Tibial nerve (tissue), 4 donors: ENCODE data around the gene SLX9. TPM values are rescaled to one million over a fixed set of nuclear protein-coding genes. Genes with fewer than 3 reads are reported as not detected.

Source experiments
- DNase-seq, 2 donors: peaks; one replicate each; pipeline ENCODE4 v3.0.0-alpha.2; 2019; ENCODE audit warnings: low spot score in 2 of 2
- H3K27ac ChIP-seq, 4 donors: fragments of 200-600 bp; sonication (generic) in 3 of 4; one replicate each; pipeline ENCODE4 v1.5.1; 2017 to 2019; ENCODE audit warnings: mild to moderate bottlenecking in 1 of 4
- H3K27me3 ChIP-seq, 2 donors: fragments of 200-600 bp; sonication (generic) in 1 of 2; one replicate each; pipeline versions ENCODE4 v1.5.1 to v1.6.0; 2017 to 2019
- H3K36me3 ChIP-seq, 3 donors: fragments of 200-600 bp; sonication (generic); one replicate each; pipeline ENCODE4 v1.5.1; 2018 to 2019
- H3K4me1 ChIP-seq, 4 donors: fragments of 200-600 bp; sonication (generic) in 3 of 4; one replicate each; pipeline ENCODE4 v1.5.1; 2017 to 2019
- H3K4me3 ChIP-seq, 4 donors: fragments of 200-600 bp; sonication (generic) in 3 of 4; one replicate each; pipeline ENCODE4 v1.5.1; 2017 to 2019; ENCODE audit warnings: mild to moderate bottlenecking in 1 of 4, moderate library complexity in 1 of 4
- H3K9me3 ChIP-seq, 4 donors: fragments of 200-600 bp; sonication (generic) in 3 of 4; one replicate each; pipeline ENCODE4 v1.5.1; 2017 to 2019
- EP300 ChIP-seq, 2 donors: sonication (generic); formaldehyde crosslinking; IDR thresholded peaks; one replicate each; pipeline ENCODE4 v1.6.1; 2017; ENCODE audit warnings: antibody characterized with exemption in 2 of 2, mild to moderate bottlenecking in 1 of 2
- POLR2A ChIP-seq, 2 donors: fragments of 450-650 bp; IDR thresholded peaks; one replicate each; pipeline ENCODE4 v1.6.1; 2017; ENCODE audit warnings: antibody characterized with exemption in 2 of 2, mild to moderate bottlenecking in 2 of 2, moderate library complexity in 2 of 2
- WGBS, 2 donors: methylation state at CpG; one replicate each; pipeline ENCODE4 v1.1.5; 2018; 5-methylcytosine and 5-hydroxymethylcytosine counted together
- total RNA-seq, 4 donors: library from RNA; depleted of rRNA; stranded (reverse); fragments of >200 nt; gene quantifications; one replicate each; pipeline ENCODE4 v1.1.0, GENCODE V29; 2016
- TF ChIP-seq, protein P1 (sequence below), 5 experiments: fragments of 200-600 bp in 3 of 5; fragments of 450-650 bp in 2 of 5; sonication (generic) in 3 of 5; IDR thresholded peaks; one replicate each; pipeline ENCODE4 v1.5.1; 2016 to 2019; ENCODE audit warnings: antibody characterized with exemption in 5 of 5, mild to moderate bottlenecking in 3 of 5, moderate library complexity in 2 of 5

Gene SLX9
- total RNA-seq, 4 donors from 2014 or later: 3.7 to 19.8 (median 13.3) TPM

DNA sequence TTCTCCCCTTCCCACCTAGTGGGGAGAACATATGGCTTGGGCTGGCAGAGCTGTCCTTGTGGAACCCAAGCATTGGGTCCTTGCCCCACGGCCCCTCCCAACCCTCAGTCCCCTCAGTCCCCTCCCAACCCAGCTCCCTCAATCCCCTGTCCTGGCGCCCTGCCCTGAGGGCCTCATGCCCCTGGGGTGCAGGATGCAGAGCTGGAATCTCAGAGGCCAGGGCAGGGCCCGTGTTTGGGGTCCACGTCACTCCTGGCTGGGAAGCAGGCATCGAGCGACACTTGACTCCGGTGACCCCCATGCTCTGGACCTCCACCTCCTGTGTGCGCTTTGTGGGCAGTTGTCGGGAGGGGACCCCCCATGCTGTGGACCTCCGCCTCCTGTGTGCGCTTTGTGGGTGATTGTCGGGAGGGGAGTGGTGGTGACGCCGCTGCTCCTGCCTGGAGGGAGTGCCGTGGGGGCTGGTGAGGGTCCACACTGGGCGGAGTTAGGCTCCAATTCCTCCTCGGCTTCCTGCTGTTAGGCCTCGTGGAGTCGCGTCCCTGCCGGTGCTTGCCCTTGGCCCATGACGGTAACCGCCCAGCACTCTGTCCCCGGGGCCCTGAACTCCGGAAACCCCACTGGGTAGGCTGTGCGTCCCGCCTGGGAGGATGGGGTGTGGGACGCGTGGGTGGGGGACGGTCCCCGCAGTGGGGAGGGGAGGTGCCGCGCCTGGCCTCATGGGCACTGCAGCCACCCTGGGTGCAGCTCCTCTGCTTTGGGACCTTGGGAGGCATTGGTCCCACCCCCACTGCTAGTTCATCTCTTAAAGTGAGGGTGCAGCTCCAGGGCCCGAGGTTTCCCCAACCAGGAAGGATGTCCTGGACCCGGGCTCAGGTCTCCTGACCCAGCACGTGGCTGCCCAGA is 31.2 kb downstream of the SLX9 start:
- H3K27ac ChIP-seq: no peak overlapping the region
- no peak for DNase-seq
- no peaks in the 10 kb centered on the region for H3K9me3 ChIP-seq
- no peaks in the 10 kb centered on the region for H3K27me3 ChIP-seq
- 59 to 79% methylated on average over 23 to 27 of the region's 36 CpGs for WGBS, 2 donors
- TF ChIP-seq, protein P1, sequence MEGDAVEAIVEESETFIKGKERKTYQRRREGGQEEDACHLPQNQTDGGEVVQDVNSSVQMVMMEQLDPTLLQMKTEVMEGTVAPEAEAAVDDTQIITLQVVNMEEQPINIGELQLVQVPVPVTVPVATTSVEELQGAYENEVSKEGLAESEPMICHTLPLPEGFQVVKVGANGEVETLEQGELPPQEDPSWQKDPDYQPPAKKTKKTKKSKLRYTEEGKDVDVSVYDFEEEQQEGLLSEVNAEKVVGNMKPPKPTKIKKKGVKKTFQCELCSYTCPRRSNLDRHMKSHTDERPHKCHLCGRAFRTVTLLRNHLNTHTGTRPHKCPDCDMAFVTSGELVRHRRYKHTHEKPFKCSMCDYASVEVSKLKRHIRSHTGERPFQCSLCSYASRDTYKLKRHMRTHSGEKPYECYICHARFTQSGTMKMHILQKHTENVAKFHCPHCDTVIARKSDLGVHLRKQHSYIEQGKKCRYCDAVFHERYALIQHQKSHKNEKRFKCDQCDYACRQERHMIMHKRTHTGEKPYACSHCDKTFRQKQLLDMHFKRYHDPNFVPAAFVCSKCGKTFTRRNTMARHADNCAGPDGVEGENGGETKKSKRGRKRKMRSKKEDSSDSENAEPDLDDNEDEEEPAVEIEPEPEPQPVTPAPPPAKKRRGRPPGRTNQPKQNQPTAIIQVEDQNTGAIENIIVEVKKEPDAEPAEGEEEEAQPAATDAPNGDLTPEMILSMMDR (IDR thresholded peaks at IDR 0.05): no peak
- TF ChIP-seq POLR2A (IDR thresholded peaks at IDR 0.05) (no peak), EP300 (IDR thresholded peaks at IDR 0.05) (no peak)
- H3K4me1 ChIP-seq: peaks cover 0 to 24% (median 8%) of the 10 kb centered on the region in 4 donors
- no peak overlapping the region for H3K4me3 ChIP-seq
- peaks cover 0 to 69% (median 0%) of the 10 kb centered on the region in 3 donors for H3K36me3 ChIP-seq

DNA sequence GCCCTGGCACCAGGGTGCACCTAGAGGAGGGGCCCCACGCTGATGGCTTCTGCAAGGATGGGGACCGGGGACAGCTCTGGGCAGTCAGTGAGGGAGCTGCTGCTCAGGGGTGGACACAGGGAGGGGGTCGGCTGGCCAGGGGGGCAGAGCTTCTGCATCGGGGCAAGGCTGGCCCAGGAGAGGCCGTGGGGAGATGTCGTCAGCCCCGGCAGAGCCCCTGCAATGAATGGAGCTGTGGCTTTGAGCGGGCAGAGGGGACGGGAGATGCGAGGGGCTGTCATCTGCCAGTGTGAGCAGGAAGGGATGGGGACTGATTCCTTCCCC is 31.8 kb downstream of the SLX9 start:
- 62 to 75% methylated on average over 10 of the region's 10 CpGs for WGBS, 2 donors

DNA sequence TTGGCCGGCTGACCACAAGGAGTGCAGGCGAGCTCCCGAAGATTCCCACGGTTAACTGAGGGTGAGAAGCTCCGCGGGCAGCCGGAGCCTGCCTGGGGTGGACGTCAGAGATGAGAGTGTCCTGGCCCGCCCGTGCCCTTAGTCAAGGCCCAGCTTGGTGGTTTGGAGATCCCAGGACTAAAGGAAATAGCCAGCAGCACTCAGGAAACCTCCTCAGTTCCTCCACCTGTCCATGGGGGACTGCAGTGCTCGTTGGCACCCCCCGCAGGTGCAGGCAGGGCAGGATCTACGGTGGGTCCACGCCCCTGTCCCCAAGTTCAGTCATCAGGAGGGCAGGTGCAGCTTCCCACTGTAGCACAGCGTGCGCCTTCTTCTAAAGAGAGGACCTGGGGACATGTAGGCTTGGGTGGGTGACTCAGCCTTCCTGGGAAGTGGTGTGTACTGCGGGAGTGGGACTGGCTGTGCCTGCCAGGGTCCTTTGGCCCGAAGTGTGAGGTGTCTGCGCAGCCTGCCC is 32.5 kb downstream of the SLX9 start:
- Histone ChIP-seq H3K36me3 (peaks cover 0 to 77% (median 0%) of the 10 kb centered on the region in 3 donors), H3K4me1 (peaks cover 0 to 11% (median 5%) of the 10 kb centered on the region in 4 donors), H3K27me3 (no peaks in the 10 kb centered on the region), H3K4me3 (no peak overlapping the region), H3K9me3 (no peaks in the 10 kb centered on the region), H3K27ac (no peak overlapping the region)
- TF ChIP-seq POLR2A (IDR thresholded peaks at IDR 0.05): no peak
- TF ChIP-seq EP300 (IDR thresholded peaks at IDR 0.05): no peak
- DNase-seq: no peak
- 91 to 92% methylated on average over 8 to 12 of the region's 19 CpGs for WGBS, 2 donors

More for the DNA sequence above, 31.8 kb downstream of the SLX9 start:
- no peaks in the 10 kb centered on the region for H3K27me3 ChIP-seq
- no peak for TF ChIP-seq POLR2A (IDR thresholded peaks at IDR 0.05)
- no peak for DNase-seq
- no peaks in the 10 kb centered on the region for H3K9me3 ChIP-seq
- H3K36me3 ChIP-seq: peaks cover 0 to 73% (median 0%) of the 10 kb centered on the region in 3 donors
- no peak overlapping the region for H3K27ac ChIP-seq
- H3K4me3 ChIP-seq: no peak overlapping the region
- peaks cover 0 to 18% (median 8%) of the 10 kb centered on the region in 4 donors for H3K4me1 ChIP-seq

DNA sequence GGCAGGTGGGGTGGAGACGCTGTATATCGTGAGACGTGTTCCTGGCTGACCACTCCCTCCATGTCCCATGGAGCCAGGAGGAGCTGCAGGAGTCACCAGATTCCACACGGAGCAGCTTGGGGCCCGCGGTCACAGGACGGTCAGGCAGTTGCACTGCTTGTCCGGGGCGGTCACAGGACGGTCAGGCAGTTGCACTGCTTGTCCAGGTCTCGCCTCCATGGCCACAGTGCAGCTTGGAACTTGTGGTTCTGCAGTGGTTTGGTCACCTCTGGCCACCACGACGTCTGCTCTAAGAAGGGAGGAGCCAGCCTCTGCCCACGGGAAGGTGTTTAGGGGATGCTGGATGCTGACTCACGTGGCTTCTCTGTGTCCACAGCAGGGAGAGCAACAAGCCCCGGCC is 33.0 kb downstream of the SLX9 start:
- no peak overlapping the region for H3K27ac ChIP-seq

DNA sequence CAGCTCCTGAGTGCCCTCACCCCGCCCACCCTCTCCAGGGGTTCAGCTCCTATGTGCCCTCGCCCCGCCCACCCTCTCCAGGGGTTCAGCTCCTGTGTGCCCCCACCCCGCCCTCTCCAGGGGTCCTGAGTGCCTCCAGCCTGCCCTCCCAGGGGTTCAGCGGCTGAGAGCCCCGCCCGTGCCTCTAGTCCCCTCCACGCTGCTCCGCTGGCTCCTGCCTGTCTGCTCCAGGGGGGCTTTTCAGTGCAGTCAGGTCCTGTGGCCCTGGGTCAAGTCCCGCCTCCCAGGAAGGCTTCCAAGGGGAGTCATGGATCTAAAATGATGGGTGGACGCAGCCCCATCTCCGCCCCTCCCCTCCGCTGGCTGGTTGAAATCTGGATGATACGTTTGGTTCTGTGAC is 33.8 kb downstream of the SLX9 start:
- Histone ChIP-seq H3K27ac (no peak overlapping the region), H3K36me3 (peaks cover 0 to 66% (median 0%) of the 10 kb centered on the region in 3 donors), H3K9me3 (no peaks in the 10 kb centered on the region), H3K4me1 (no peaks in the 10 kb centered on the region), H3K4me3 (no peak overlapping the region), H3K27me3 (no peaks in the 10 kb centered on the region)
- DNase-seq: no peak
- no peak for TF ChIP-seq EP300 (IDR thresholded peaks at IDR 0.05)
- TF ChIP-seq POLR2A (IDR thresholded peaks at IDR 0.05): no peak
- TF ChIP-seq, protein P1 (IDR thresholded peaks at IDR 0.05): no peak
- WGBS, 2 donors: 88 to 92% methylated on average over 8 to 11 of the region's 14 CpGs

More for the DNA sequence above, 33.0 kb downstream of the SLX9 start:
- H3K4me3 ChIP-seq: no peak overlapping the region
- H3K9me3 ChIP-seq: no peaks in the 10 kb centered on the region
- peaks cover 0 to 6% (median under 1%) of the 10 kb centered on the region in 4 donors for H3K4me1 ChIP-seq
- H3K27me3 ChIP-seq: no peaks in the 10 kb centered on the region
- TF ChIP-seq, protein P1 (IDR thresholded peaks at IDR 0.05): no peak
- TF ChIP-seq EP300 (IDR thresholded peaks at IDR 0.05) (no peak), POLR2A (IDR thresholded peaks at IDR 0.05) (no peak)
- 82 to 83% methylated on average over 6 to 10 of the region's 16 CpGs for WGBS, 2 donors
- no peak for DNase-seq
- H3K36me3 ChIP-seq: peaks cover 0 to 72% (median 0%) of the 10 kb centered on the region in 3 donors

DNA sequence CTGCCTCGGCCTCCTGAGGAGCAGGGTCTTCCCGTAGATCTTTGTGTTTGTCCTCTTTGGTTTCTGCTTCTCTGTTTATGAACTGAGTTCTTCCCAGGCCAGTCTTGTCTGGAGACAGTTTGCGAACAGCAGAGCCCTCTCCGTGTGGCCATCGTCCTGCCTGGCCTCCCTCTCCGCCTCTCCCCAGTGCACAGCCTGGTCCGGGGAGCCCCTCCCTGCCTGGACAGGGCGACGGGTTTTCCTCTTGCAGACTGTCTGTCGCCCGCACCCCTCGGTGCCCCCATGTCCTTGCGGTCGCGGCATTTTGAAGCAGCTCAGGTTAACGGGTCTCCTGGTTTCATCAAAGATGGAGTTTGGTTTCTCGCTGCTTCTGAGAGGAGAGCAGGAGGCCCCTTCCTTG is 34.8 kb downstream of the SLX9 start:
- TF ChIP-seq, protein P1 (IDR thresholded peaks at IDR 0.05): no peak
- TF ChIP-seq POLR2A (IDR thresholded peaks at IDR 0.05) (no peak), EP300 (IDR thresholded peaks at IDR 0.05) (no peak)
- DNase-seq: no peak
- no peaks in the 10 kb centered on the region for H3K4me1 ChIP-seq
- 94 to 95% methylated on average over 17 of the region's 17 CpGs for WGBS, 2 donors
- H3K27me3 ChIP-seq: no peaks in the 10 kb centered on the region
- H3K9me3 ChIP-seq: no peaks in the 10 kb centered on the region
- H3K27ac ChIP-seq: no peak overlapping the region
- peaks cover 0 to 63% (median 0%) of the 10 kb centered on the region in 3 donors for H3K36me3 ChIP-seq
- no peak overlapping the region for H3K4me3 ChIP-seq
